Psoas muscle (tissue), 8 donors: ENCODE measurements around the gene NLGN1. TPM values are rescaled to one million over a fixed set of nuclear protein-coding genes. Genes with fewer than 3 reads are reported as not detected.

ENCODE experiments used
- ATAC-seq, 4 donors: fragments of 200-7000 bp; cut with Tn5 transposase; one replicate each; pipeline ENCODE4 v1.9.1; 2020; ENCODE audit warnings: moderate library complexity in 3 of 4, mild to moderate bottlenecking in 2 of 4
- DNase-seq, 2 donors: peaks; one replicate each; pipeline ENCODE4 v3.0.0-alpha.2; 2020
- H3K27ac ChIP-seq: fragments of 200-600 bp; one replicate; pipeline ENCODE4 v1.8.0; 2022
- H3K27me3 ChIP-seq, 3 donors: fragments of 200-600 bp in 1 of 3; one replicate each; pipeline versions ENCODE4 v1.6.1 to v1.8.0; 2013 to 2022; ENCODE audit warnings: low read length in 2 of 3, mild to moderate bottlenecking in 2 of 3, moderate library complexity in 1 of 3; ENCODE audit not compliant: insufficient read depth in 3 of 3
- H3K36me3 ChIP-seq, 2 donors: fragments of 200-600 bp in 1 of 2; one replicate each; pipeline versions ENCODE4 v1.6.1 to v1.8.0; 2013 to 2022; ENCODE audit warnings: low read depth in 1 of 2, mild to moderate bottlenecking in 1 of 2, moderate library complexity in 1 of 2; ENCODE audit not compliant: insufficient read depth in 1 of 2
- H3K4me1 ChIP-seq: fragments of 200-600 bp; one replicate; pipeline ENCODE4 v1.8.0; 2022
- H3K4me3 ChIP-seq: fragments of 200-600 bp; one replicate; pipeline ENCODE4 v1.8.0; 2022; ENCODE audit warnings: mild to moderate bottlenecking
- H3K9me3 ChIP-seq: fragments of 200-600 bp; one replicate; pipeline ENCODE4 v1.8.0; 2022
- CTCF ChIP-seq: fragments of 200-600 bp; IDR thresholded peaks from one replicate; pipeline ENCODE4 v1.8.0; 2022; ENCODE audit warnings: antibody characterized with exemption
- WGBS, 3 donors: extraction: QIAGEN DNeasy Blood & Tissue Kit; methylation state at CpG; one replicate each; pipeline versions ENCODE4 v1.1.6 to v1.1.7; 2013; 5-methylcytosine and 5-hydroxymethylcytosine counted together
- intact Hi-C, 2 donors: fragments of 100-400 bp; cut with DNase I; formaldehyde crosslinking; loops; one replicate each; pipeline versions ENCODE4 v1.11.0 to v1.14.2; 2022
- polyA plus RNA-seq, 3 donors: library from polyadenylated mRNA; stranded (reverse); fragments of 200-250 nt; gene quantifications; one replicate each; pipeline ENCODE4 v1.2.3, GENCODE V29; 2013
- total RNA-seq, 4 donors: library from RNA; stranded (reverse); fragmentation: NEBNext Ultra II Directional in 2 of 4; extraction: Animal tissue kit (Norgen Biotek cat#: 25700) in 2 of 4; gene quantifications; one replicate each; pipeline versions ENCODE4 v1.2.1 to v1.2.4, GENCODE V29; 2021 to 2023
- donor health status: healthy with polysubstance abuse.
- donor health status: DM: no; HTN: no; CAD: no; lungs with moderate emphysema.
- donor health status: Bipolar disorder and iron deficiency.
- donor health status: healthy.
- donor health status: DM: yes; HTN: yes; CAD: no.
- donor health status: DM: no; HTN: no; CAD: no.
- donor health status: DM: no; HTN: no; CAD: no.
- donor health status: DM: yes; HTN: yes; CAD: no.

The NLGN1 gene
- total and polyA plus RNA-seq, 7 donors = 0.04 to 1.0 (median 0.54) TPM

DNA sequence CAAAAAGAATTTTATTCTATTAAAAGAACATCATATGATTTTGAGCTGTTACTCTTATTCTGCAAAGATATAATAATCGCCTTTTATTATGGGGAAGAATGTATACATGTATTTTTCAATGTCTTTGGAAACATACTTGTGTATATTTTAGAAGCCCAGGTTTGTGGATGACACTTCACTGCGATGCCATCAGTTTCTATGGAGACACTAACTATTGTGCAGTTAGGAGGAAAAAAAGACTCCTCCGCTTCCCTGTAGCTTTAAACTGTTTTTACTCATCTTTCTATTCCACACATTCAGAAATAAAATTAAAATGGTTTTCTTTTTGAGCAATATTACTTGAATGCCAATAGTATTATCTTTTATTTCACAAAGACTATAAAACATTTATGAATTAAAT, 305.0 kb downstream of the NLGN1 start:
- DNase-seq = no peak
- Histone ChIP-seq H3K4me3 (no peak overlapping the region), H3K36me3 (no peaks in the 10 kb centered on the region), H3K9me3 (peaks cover 6% of the 10 kb centered on the region), H3K27me3 (no peaks in the 10 kb centered on the region), H3K4me1 (no peaks in the 10 kb centered on the region), H3K27ac (no peak overlapping the region)
- no peak for ATAC-seq
- intact Hi-C loops = no loop called here
- no peak for TF ChIP-seq CTCF
- WGBS, 3 donors = 93 to 96% (median 94%) methylated on average over 3 of the region's 3 CpGs

DNA sequence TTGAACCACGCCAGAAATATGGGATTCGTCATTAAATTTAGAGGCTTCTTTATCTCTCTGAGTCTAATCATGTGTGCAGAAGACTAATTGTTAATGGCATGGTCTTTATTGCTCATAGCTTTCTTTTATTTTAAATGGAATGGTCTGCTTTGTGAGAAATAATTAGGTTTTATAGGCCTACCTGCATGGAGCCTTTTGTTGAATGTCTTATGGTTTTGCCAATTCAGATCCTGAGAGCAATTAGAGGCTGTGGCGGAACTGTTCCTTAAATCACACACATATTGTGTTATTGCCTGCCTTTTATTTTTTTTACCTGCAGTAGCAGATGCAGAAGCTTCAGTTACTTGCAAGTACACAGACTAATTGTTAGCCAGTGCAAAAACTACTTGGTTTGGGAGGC, 306.2 kb downstream of the NLGN1 start:
- 81 to 87% (median 83%) methylated on average over 3 of the region's 3 CpGs for WGBS, 3 donors
- no peaks in the 10 kb centered on the region for H3K36me3 ChIP-seq
- DNase-seq (no peak), ATAC-seq (no peak)
- TF ChIP-seq CTCF = no peak
- no peaks in the 10 kb centered on the region for H3K27me3 ChIP-seq
- no peak overlapping the region for H3K27ac ChIP-seq
- intact Hi-C loops = no loop called here
- no peak overlapping the region for H3K4me3 ChIP-seq
- H3K9me3 ChIP-seq = peaks cover 6% of the 10 kb centered on the region
- H3K4me1 ChIP-seq = no peaks in the 10 kb centered on the region

- Histone ChIP-seq H3K4me3 (no peak overlapping the region), H3K27me3 (no peaks in the 10 kb centered on the region), H3K36me3 (no peaks in the 10 kb centered on the region), H3K27ac (no peak overlapping the region), H3K4me1 (no peaks in the 10 kb centered on the region), H3K9me3 (peaks cover under 1% of the 10 kb centered on the region)
- 96 to 97% (median 97%) methylated on average over 9 of the region's 9 CpGs for WGBS, 3 donors
- ATAC-seq = no peak
- no peak for DNase-seq
- intact Hi-C loops = no loop called here
- TF ChIP-seq CTCF = no peak
Measured at GRCh38 chr3:173706630-173707029, 309.1 kb downstream of the NLGN1 start.

DNA sequence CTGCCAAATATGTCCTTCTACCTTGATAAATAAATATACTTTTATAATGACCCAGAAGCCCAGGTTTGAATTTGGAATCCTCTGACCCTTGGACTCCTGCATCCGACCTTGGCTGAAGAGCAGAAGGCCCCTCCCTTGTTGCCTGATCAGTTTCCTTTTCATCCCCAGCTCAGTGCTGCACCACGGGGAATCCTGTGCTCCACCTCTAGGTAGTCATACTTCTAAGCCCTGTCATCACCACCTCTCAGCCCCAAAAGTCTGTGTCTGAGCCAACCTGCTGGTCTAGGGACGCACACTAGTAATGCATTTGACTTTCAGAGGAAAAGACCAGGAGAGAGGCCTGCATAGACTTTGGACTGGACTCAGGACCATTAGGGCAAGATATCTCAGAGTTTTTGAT, 310.6 kb downstream of the NLGN1 start:
- H3K27me3 ChIP-seq = no peaks in the 10 kb centered on the region
- no peaks in the 10 kb centered on the region for H3K9me3 ChIP-seq
- no peak overlapping the region for H3K4me3 ChIP-seq
- DNase-seq (no peak), ATAC-seq (no peak)
- no peak overlapping the region for H3K27ac ChIP-seq
- H3K36me3 ChIP-seq = no peaks in the 10 kb centered on the region
- no peaks in the 10 kb centered on the region for H3K4me1 ChIP-seq
- WGBS, 3 donors = 60 to 71% (median 68%) methylated on average over 3 of the region's 3 CpGs
- no peak for TF ChIP-seq CTCF
- intact Hi-C loops = no loop called here

- H3K4me1 ChIP-seq = no peaks in the 10 kb centered on the region
- no peak overlapping the region for H3K4me3 ChIP-seq
- WGBS, 3 donors = 81 to 87% (median 83%) methylated on average over 4 of the region's 4 CpGs
- H3K27ac ChIP-seq = no peak overlapping the region
- no peaks in the 10 kb centered on the region for H3K9me3 ChIP-seq
- H3K27me3 ChIP-seq = no peaks in the 10 kb centered on the region
- intact Hi-C loops = no loop called here
- no peak for TF ChIP-seq CTCF
- DNase-seq = no peak
- no peaks in the 10 kb centered on the region for H3K36me3 ChIP-seq
- no peak for ATAC-seq
Measured at GRCh38 chr3:173709026-173709425, 311.5 kb downstream of the NLGN1 start.
